ENCODE measurements around the gene CYP1B1. TPM values are rescaled to one million over a fixed set of nuclear protein-coding genes. Genes with fewer than 3 reads are reported as not detected.

Gene CYP1B1
- total RNA-seq, 1 experiment from 2014 or later, result 2.6 TPM

GRCh38 chr2:38060236-38061018 lies 15.5 kb downstream of the CYP1B1 start:
- no peaks in the 10 kb centered on the region for H3K36me3 ChIP-seq (ENCODE audit: control insufficient read depth in 1 of 2, insufficient read depth in 2 of 2, low read length in 2 of 2)
- DNase-seq (ENCODE audit: low read depth, low spot score) (no peak), ATAC-seq (no peak)
- no TSS peak for BruUV-seq (replicated peaks)
- ChIA-PET RAD21 (ENCODE audit: low non-redundant PET in 1 of 2, low total read pairs in 2 of 2, uncharacterized antibody in 2 of 2, unreplicated experiment in 2 of 2) (no interaction called here), CTCF (no interaction called here), POLR2A (no interaction called here)
- TF ChIP-seq SRF (IDR thresholded peaks at IDR 0.05; ENCODE audit: low read depth), result no peak
- no peak for TF ChIP-seq REST (IDR thresholded peaks at IDR 0.05; ENCODE audit: low read depth)
- TF ChIP-seq POLR2AphosphoS5 (IDR thresholded peaks at IDR 0.05; ENCODE audit: low read depth, low read length), result no peak
- TF ChIP-seq ZFX (IDR thresholded peaks at IDR 0.05), result no peak
- no peak for TF ChIP-seq SP1 (IDR thresholded peaks at IDR 0.05; ENCODE audit: low read depth)
- no peak for TF ChIP-seq JUND (IDR thresholded peaks at IDR 0.05)
- TF ChIP-seq CEBPB (IDR thresholded peaks at IDR 0.05; ENCODE audit: low read depth), result no peak
- TF ChIP-seq EZH2phosphoT487 (IDR thresholded peaks at IDR 0.05; ENCODE audit: borderline replicate concordance), result no peak
- no peak for TF ChIP-seq FOSL1 (IDR thresholded peaks at IDR 0.05; ENCODE audit: low read depth)
- no peak for TF ChIP-seq TCF7L2 (IDR thresholded peaks at IDR 0.05; ENCODE audit: borderline replicate concordance, extremely low read depth, insufficient read depth, insufficient read length)
- TF ChIP-seq SIN3A (IDR thresholded peaks at IDR 0.05; ENCODE audit: low read depth), result no peak
- H3K4me1 ChIP-seq (ENCODE audit: control insufficient read depth in 1 of 2, insufficient read depth in 2 of 2, low read length in 2 of 2), result no peaks in the 10 kb centered on the region; a peak in 1 of 4 replicates
- H3K27ac ChIP-seq (ENCODE audit: low read depth, low read length), result no peak overlapping the region
- no peaks in the 10 kb centered on the region for H3K9me2 ChIP-seq (ENCODE audit: insufficient read depth)
- no peaks in the 10 kb centered on the region for H3K9me3 ChIP-seq (ENCODE audit: control insufficient read depth in 1 of 2, insufficient read depth in 1 of 2, low read depth in 1 of 2, low read length in 2 of 2)
- no peaks in the 10 kb centered on the region for H3K27me3 ChIP-seq (ENCODE audit: insufficient read depth, low read length)
- no peaks in the 10 kb centered on the region for H4K20me1 ChIP-seq (ENCODE audit: insufficient read depth)
- no peak overlapping the region for H3K4me2 ChIP-seq (ENCODE audit: low read length)
- no peak overlapping the region for H3K4me3 ChIP-seq (replicated peaks in 1 of 2; ENCODE audit: low read depth in 1 of 2, low read length in 2 of 2)
- no peak overlapping the region for H3K9ac ChIP-seq (ENCODE audit: low read length)
- intact Hi-C loops (cut with micrococcal nuclease), result no loop called here
- H3K79me2 ChIP-seq (ENCODE audit: insufficient read depth, low read length), result no peaks in the 10 kb centered on the region
- H2AFZ ChIP-seq (ENCODE audit: low read depth, low read length, poor library complexity, severe bottlenecking), result no peak overlapping the region
